Measurements from ENCODE around the gene ITCH. TPM values are rescaled to one million over a fixed set of nuclear protein-coding genes. Genes with fewer than 3 reads are reported as not detected.

The ITCH gene
- total RNA-seq, 1 experiment from 2014 or later = 78.8 TPM

DNA sequence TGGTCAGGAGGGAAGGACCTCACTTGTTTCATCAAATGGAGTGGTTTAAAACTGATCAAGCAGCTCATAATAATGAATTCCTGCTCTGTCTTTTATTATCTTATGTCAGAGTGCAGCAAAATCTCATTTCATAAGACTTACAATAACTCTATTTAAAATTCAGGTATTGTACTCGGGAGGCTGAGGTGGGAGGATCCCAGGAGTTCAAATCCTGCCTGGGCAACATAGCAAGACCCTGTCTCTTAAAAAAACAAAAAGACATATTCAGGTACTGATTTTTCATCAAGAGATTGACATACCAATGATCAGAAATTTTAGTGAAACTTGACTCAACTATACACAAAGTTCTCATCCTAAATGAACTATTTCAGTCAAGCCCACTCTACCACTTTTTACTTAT is 147.5 kb downstream of the ITCH start:
- Histone ChIP-seq H3K4me3 (replicated peaks in 1 of 2; ENCODE audit: low read depth in 1 of 2, low read length in 2 of 2) (no peak overlapping the region), H3K79me2 (ENCODE audit: insufficient read depth, low read length) (no peaks in the 10 kb centered on the region), H3K9me3 (ENCODE audit: control insufficient read depth in 1 of 2, insufficient read depth in 1 of 2, low read depth in 1 of 2, low read length in 2 of 2) (no peaks in the 10 kb centered on the region), H3K9me2 (ENCODE audit: insufficient read depth) (no peaks in the 10 kb centered on the region), H3K4me2 (ENCODE audit: low read length) (no peak overlapping the region), H3K27me3 (ENCODE audit: insufficient read depth, low read length) (no peaks in the 10 kb centered on the region), H3K4me1 (ENCODE audit: control insufficient read depth in 1 of 2, insufficient read depth in 2 of 2, low read length in 2 of 2) (peaks cover under 1 to 1% of the 10 kb centered on the region in 2 experiments; a peak in 3 of 4 replicates), H3K9ac (ENCODE audit: low read length) (no peak overlapping the region), H2AFZ (ENCODE audit: low read depth, low read length, poor library complexity, severe bottlenecking) (no peak overlapping the region), H4K20me1 (ENCODE audit: insufficient read depth) (no peaks in the 10 kb centered on the region), H3K27ac (ENCODE audit: low read depth, low read length) (no peak overlapping the region), H3K36me3 (ENCODE audit: control insufficient read depth in 1 of 2, insufficient read depth in 2 of 2, low read length in 2 of 2) (peaks cover 12 to 19% of the 10 kb centered on the region in 2 experiments)
- TF ChIP-seq REST (IDR thresholded peaks at IDR 0.05; ENCODE audit: low read depth) = no peak
- no peak for TF ChIP-seq EZH2phosphoT487 (IDR thresholded peaks at IDR 0.05; ENCODE audit: borderline replicate concordance)
- no peak for TF ChIP-seq EZH2 (IDR thresholded peaks at IDR 0.05)
- TF ChIP-seq CBX3 (IDR thresholded peaks at IDR 0.05; ENCODE audit: low read depth) = no peak
- TF ChIP-seq, protein P1, sequence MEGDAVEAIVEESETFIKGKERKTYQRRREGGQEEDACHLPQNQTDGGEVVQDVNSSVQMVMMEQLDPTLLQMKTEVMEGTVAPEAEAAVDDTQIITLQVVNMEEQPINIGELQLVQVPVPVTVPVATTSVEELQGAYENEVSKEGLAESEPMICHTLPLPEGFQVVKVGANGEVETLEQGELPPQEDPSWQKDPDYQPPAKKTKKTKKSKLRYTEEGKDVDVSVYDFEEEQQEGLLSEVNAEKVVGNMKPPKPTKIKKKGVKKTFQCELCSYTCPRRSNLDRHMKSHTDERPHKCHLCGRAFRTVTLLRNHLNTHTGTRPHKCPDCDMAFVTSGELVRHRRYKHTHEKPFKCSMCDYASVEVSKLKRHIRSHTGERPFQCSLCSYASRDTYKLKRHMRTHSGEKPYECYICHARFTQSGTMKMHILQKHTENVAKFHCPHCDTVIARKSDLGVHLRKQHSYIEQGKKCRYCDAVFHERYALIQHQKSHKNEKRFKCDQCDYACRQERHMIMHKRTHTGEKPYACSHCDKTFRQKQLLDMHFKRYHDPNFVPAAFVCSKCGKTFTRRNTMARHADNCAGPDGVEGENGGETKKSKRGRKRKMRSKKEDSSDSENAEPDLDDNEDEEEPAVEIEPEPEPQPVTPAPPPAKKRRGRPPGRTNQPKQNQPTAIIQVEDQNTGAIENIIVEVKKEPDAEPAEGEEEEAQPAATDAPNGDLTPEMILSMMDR (IDR thresholded peaks at IDR 0.05 in 2 of 3, conservative IDR thresholded peaks at IDR 0.05 in 1 of 3; ENCODE audit: borderline replicate concordance in 1 of 3, insufficient read depth in 1 of 3, low read depth in 2 of 3, low read length in 2 of 3) = no peak
- TF ChIP-seq ZNF274 (IDR thresholded peaks at IDR 0.05; ENCODE audit: low read depth, low read length) = no peak
- no peak for TF ChIP-seq YY1 (IDR thresholded peaks at IDR 0.05; ENCODE audit: extremely low read depth, insufficient replicate concordance, low read depth, low read length)
- TF ChIP-seq TCF7L2 (IDR thresholded peaks at IDR 0.05; ENCODE audit: borderline replicate concordance, extremely low read depth, insufficient read depth, insufficient read length) = no peak
- TF ChIP-seq, protein P2, sequence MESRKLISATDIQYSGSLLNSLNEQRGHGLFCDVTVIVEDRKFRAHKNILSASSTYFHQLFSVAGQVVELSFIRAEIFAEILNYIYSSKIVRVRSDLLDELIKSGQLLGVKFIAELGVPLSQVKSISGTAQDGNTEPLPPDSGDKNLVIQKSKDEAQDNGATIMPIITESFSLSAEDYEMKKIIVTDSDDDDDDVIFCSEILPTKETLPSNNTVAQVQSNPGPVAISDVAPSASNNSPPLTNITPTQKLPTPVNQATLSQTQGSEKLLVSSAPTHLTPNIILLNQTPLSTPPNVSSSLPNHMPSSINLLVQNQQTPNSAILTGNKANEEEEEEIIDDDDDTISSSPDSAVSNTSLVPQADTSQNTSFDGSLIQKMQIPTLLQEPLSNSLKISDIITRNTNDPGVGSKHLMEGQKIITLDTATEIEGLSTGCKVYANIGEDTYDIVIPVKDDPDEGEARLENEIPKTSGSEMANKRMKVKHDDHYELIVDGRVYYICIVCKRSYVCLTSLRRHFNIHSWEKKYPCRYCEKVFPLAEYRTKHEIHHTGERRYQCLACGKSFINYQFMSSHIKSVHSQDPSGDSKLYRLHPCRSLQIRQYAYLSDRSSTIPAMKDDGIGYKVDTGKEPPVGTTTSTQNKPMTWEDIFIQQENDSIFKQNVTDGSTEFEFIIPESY (IDR thresholded peaks at IDR 0.05; ENCODE audit: extremely low read depth, insufficient replicate concordance, low read length) = no peak
- TF ChIP-seq POLR2AphosphoS5 (IDR thresholded peaks at IDR 0.05; ENCODE audit: low read depth, low read length) = no peak
- TF ChIP-seq EGR1 (IDR thresholded peaks at IDR 0.05; ENCODE audit: low read depth) = no peak
- TF ChIP-seq, protein P3, sequence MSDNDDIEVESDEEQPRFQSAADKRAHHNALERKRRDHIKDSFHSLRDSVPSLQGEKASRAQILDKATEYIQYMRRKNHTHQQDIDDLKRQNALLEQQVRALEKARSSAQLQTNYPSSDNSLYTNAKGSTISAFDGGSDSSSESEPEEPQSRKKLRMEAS (IDR thresholded peaks at IDR 0.05) = no peak
- no peak for TF ChIP-seq POLR2A (IDR thresholded peaks at IDR 0.05; ENCODE audit: borderline replicate concordance, extremely low read depth, insufficient read depth, insufficient read length)
- no peak for TF ChIP-seq RAD21 (IDR thresholded peaks at IDR 0.05; ENCODE audit: low read depth)
- TF ChIP-seq JUND (IDR thresholded peaks at IDR 0.05) = no peak
- POLR2A ChIA-PET = interaction anchor here (0.7 kb wide), 1 partner anchor 56 kb away, joined by 3 read pairs; no protein-coding TSS in a partner anchor
- ATAC-seq (no peak), DNase-seq (ENCODE audit: low read depth, low spot score) (no peak)
- RAD21 ChIA-PET (ENCODE audit: low non-redundant PET in 1 of 2, low total read pairs in 2 of 2, uncharacterized antibody in 2 of 2, unreplicated experiment in 2 of 2) = no interaction called here
- BruUV-seq (replicated peaks) = no TSS peak
- intact Hi-C loops (cut with micrococcal nuclease) = no loop called here
- CTCF ChIA-PET = no interaction called here
